ENCODE data around the gene NIPAL4. TPM values are rescaled to one million over a fixed set of nuclear protein-coding genes. Genes with fewer than 3 reads are reported as not detected.

NIPAL4 gene
- total RNA-seq, 1 donor from 2014 or later, result not detected

DNA sequence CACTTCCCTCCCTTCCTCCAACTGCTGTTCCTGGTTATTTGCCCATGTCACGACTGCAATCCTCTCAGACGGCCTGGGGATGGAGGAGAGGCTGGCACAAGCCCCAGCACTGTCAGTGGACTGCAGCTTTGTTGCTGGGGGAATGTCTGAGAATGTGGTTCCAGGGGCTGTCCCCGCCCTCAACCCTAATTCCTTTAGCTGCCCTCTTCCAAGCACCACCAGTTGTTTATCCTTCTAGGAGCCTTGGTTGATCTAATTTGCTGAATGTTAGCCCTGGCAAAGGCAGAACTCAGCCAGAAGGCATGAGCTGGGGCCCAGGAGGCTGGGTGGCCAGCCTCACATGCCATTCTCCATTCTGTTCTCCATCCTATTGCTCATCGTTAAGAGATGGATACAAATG is 64.0 kb downstream of the NIPAL4 start:
- Mint-ChIP-seq H3K27ac (peak overlapping the region; percentile 46), H3K4me3 (no peak overlapping the region), H3K9me3 (no peaks in the 10 kb centered on the region), H3K36me3 (peaks cover 13% of the 10 kb centered on the region), H3K4me1 (peaks cover 16% of the 10 kb centered on the region), H3K27me3 (ENCODE audit: insufficient read depth, low read depth) (peaks cover 6% of the 10 kb centered on the region)
- no peak overlapping the region for H3K4me2 ChIP-seq
- no peaks in the 10 kb centered on the region for H3K27me3 ChIP-seq
- no peak overlapping the region for H3K4me3 ChIP-seq
- peak; percentile 20 for DNase-seq (ENCODE audit: low spot score)
- H3K9ac ChIP-seq, result no peak overlapping the region
- peaks cover 10% of the 10 kb centered on the region for H3K4me1 ChIP-seq
- H3K27ac ChIP-seq, result no peak overlapping the region
- H3K9me3 ChIP-seq (ENCODE audit: low read depth), result no peaks in the 10 kb centered on the region
- no peak for TF ChIP-seq EZH2 (IDR thresholded peaks at IDR 0.05)
- TF ChIP-seq EZH2phosphoT487 (IDR thresholded peaks at IDR 0.05), result no peak
- TF ChIP-seq, protein P1, sequence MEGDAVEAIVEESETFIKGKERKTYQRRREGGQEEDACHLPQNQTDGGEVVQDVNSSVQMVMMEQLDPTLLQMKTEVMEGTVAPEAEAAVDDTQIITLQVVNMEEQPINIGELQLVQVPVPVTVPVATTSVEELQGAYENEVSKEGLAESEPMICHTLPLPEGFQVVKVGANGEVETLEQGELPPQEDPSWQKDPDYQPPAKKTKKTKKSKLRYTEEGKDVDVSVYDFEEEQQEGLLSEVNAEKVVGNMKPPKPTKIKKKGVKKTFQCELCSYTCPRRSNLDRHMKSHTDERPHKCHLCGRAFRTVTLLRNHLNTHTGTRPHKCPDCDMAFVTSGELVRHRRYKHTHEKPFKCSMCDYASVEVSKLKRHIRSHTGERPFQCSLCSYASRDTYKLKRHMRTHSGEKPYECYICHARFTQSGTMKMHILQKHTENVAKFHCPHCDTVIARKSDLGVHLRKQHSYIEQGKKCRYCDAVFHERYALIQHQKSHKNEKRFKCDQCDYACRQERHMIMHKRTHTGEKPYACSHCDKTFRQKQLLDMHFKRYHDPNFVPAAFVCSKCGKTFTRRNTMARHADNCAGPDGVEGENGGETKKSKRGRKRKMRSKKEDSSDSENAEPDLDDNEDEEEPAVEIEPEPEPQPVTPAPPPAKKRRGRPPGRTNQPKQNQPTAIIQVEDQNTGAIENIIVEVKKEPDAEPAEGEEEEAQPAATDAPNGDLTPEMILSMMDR (IDR thresholded peaks at IDR 0.05), result no peak
- H3K79me2 ChIP-seq (ENCODE audit: low read depth), result no peaks in the 10 kb centered on the region
- no peaks in the 10 kb centered on the region for H3K36me3 ChIP-seq
- H3F3A ChIP-seq (ENCODE audit: low read depth), result no peaks in the 10 kb centered on the region
- H4K20me1 ChIP-seq (ENCODE audit: low read depth), result peaks cover 6% of the 10 kb centered on the region
- no peak overlapping the region for H2AFZ ChIP-seq (replicated peaks)

Other genes starting within 250 kb of the NIPAL4 start
- 70.2 and 125 TPM in 2 replicates for gene CYFIP2, start 194.1 kb upstream of the NIPAL4 start, total RNA-seq (ENCODE audit: low replicate concordance)
- 11.5 and 20.9 TPM in 2 replicates for gene ADAM19, start 115.6 kb downstream of the NIPAL4 start, total RNA-seq (ENCODE audit: low replicate concordance)
- gene SOX30, start 192.2 kb downstream of the NIPAL4 start, total RNA-seq (ENCODE audit: low replicate concordance), result 0.06 and 0.17 TPM in 2 replicates
- not detected in 2 replicates for gene C5orf52, start 211.3 kb downstream of the NIPAL4 start, total RNA-seq (ENCODE audit: low replicate concordance)

Measured in neural progenitor cell (in vitro differentiated cells).